ENCODE data around the gene CD70. TPM values are rescaled to one million over a fixed set of nuclear protein-coding genes. Genes with fewer than 3 reads are reported as not detected.
"Not testable (repeated sequence)": the region's sequence is repeated elsewhere in the genome, so short reads cannot be mapped to it uniquely, and the experiment has no call there.

CD70 gene
- total RNA-seq, 6 experiments from 2014 or later = not detected

GRCh38 chr19:6602729-6603114, 11.8 kb upstream of the CD70 start:
- DNase-seq = no peak
- Histone ChIP-seq H3K27me3 (no peaks in the 10 kb centered on the region), H3K27ac (no peak overlapping the region), H3K9me3 (no peaks in the 10 kb centered on the region), H3K36me3 (no peaks in the 10 kb centered on the region), H3K4me1 (no peaks in the 10 kb centered on the region), H3K4me3 (no peak overlapping the region)
- intact Hi-C loops (cut with DNase I) = no loop called here
- no peak for TF ChIP-seq POLR2A (IDR thresholded peaks at IDR 0.05)
- no peak for TF ChIP-seq CTCF (IDR thresholded peaks at IDR 0.05)
- 61% methylated on average over 4 of the region's 5 CpGs for WGBS (ENCODE audit: insufficient coverage, low coverage, low lambda C conversion rate, missing lambda C conversion rate)
- no peak for ATAC-seq

- H3K27ac ChIP-seq; H3K4me3 ChIP-seq; intact Hi-C loops (cut with DNase I); DNase-seq; H3K36me3 ChIP-seq; H3K4me1 ChIP-seq; H3K27me3 ChIP-seq; H3K9me3 ChIP-seq; ATAC-seq: not testable (repeated sequence)
- 69% methylated on average over 11 of the region's 15 CpGs for WGBS (ENCODE audit: insufficient coverage, low coverage, low lambda C conversion rate, missing lambda C conversion rate)
These were observed 10.6 kb upstream of the CD70 start for GRCh38 chr19:6601537-6602052.

GRCh38 chr19:6600951-6601536, 10.1 kb upstream of the CD70 start:
- H3K9me3 ChIP-seq; H3K4me1 ChIP-seq; H3K36me3 ChIP-seq; H3K27me3 ChIP-seq; ATAC-seq; DNase-seq; H3K4me3 ChIP-seq; H3K27ac ChIP-seq; intact Hi-C loops (cut with DNase I): not testable (repeated sequence)
- 79% methylated on average over 10 of the region's 10 CpGs for WGBS (ENCODE audit: insufficient coverage, low coverage, low lambda C conversion rate, missing lambda C conversion rate)

GRCh38 chr19:6599866-6600454, 9.0 kb upstream of the CD70 start:
- 57% methylated on average over 8 of the region's 8 CpGs for WGBS (ENCODE audit: insufficient coverage, low coverage, low lambda C conversion rate, missing lambda C conversion rate)
- Histone ChIP-seq H3K36me3 (no peaks in the 10 kb centered on the region), H3K27me3 (no peaks in the 10 kb centered on the region), H3K4me3 (no peak overlapping the region), H3K4me1 (no peaks in the 10 kb centered on the region), H3K9me3 (no peaks in the 10 kb centered on the region), H3K27ac (no peak overlapping the region)
- no peak for DNase-seq
- intact Hi-C loops (cut with DNase I) = no loop called here
- no peak for ATAC-seq
- TF ChIP-seq POLR2A (IDR thresholded peaks at IDR 0.05) = no peak
- no peak for TF ChIP-seq CTCF (IDR thresholded peaks at IDR 0.05)

- H3K36me3 ChIP-seq; ATAC-seq; H3K4me1 ChIP-seq; DNase-seq; H3K27me3 ChIP-seq; H3K4me3 ChIP-seq; intact Hi-C loops (cut with DNase I); H3K9me3 ChIP-seq; H3K27ac ChIP-seq: not testable (repeated sequence)
- 42% methylated on average over 6 of the region's 6 CpGs for WGBS (ENCODE audit: insufficient coverage, low coverage, low lambda C conversion rate, missing lambda C conversion rate)
These were observed 7.4 kb upstream of the CD70 start for GRCh38 chr19:6598254-6598892.

- H3K36me3 ChIP-seq; intact Hi-C loops (cut with DNase I); H3K4me3 ChIP-seq; H3K9me3 ChIP-seq; H3K4me1 ChIP-seq; ATAC-seq; H3K27me3 ChIP-seq; H3K27ac ChIP-seq; DNase-seq: not testable (repeated sequence)
- WGBS (ENCODE audit: insufficient coverage, low coverage, low lambda C conversion rate, missing lambda C conversion rate) = 77% methylated on average over 8 of the region's 34 CpGs
These were observed 6.7 kb upstream of the CD70 start for GRCh38 chr19:6597471-6598253.
